Stimulated activated CD4-positive, alpha-beta T cell treated with anti-CD3 and anti-CD28 coated beads, Interleukin-12 subunit alpha, Interleukin-12 subunit beta, amount 100 ng/mL, for 48 hours (primary cell): Measurements from ENCODE around the gene CARD9.
"Not testable (repeated sequence)": the region's sequence is repeated elsewhere in the genome, so short reads cannot be mapped to it uniquely, and the experiment has no call there.

Source experiments
- DNase-seq, 3 donors: peaks; one replicate each; pipeline ENCODE4 v3.0.0-alpha.2; 2020; ENCODE audit warnings: low read depth in 2 of 3, low spot score in 1 of 3

CARD9 gene

DNA sequence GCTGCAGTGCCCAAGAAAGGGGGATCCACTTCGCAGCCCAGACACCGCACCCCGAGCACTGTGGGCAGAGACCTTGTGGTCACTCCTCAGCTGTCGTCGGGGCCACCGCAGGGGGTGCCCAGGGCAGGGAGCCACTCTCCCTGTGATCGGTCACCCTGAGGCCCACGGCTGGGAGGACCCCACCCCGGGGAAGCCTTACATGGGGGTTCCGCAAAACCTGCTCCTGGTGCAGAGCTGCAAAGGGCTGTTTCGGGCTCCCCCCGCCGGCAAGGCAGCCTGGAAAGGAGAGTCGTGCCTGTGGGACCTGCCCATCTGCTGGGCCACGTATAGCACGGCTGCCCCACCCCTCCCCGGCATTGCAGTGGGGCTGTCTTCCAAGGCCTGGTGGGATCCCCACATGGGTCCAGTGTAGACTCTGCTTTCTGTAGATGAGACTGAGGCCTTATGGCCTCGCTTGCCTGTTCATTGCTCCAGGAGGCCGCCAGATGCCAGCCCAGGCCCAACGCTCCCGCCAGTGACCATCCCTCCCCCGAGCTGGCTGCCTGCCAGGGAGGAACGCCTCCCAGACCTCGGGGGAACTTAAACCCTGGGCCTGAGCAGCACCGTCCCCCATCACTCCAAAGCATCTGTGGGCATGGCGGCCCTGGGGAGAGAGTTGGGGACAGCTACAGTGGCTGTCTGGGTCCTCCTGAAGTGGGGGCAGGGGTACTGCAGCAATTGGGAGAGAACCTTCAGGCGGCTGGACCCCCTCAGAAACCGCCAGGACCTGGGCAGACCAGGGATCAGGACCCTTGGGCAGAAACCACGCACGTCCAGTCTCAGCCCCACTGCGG is 8.3 kb downstream of the CARD9 start:
- DNase-seq = no peak

DNA sequence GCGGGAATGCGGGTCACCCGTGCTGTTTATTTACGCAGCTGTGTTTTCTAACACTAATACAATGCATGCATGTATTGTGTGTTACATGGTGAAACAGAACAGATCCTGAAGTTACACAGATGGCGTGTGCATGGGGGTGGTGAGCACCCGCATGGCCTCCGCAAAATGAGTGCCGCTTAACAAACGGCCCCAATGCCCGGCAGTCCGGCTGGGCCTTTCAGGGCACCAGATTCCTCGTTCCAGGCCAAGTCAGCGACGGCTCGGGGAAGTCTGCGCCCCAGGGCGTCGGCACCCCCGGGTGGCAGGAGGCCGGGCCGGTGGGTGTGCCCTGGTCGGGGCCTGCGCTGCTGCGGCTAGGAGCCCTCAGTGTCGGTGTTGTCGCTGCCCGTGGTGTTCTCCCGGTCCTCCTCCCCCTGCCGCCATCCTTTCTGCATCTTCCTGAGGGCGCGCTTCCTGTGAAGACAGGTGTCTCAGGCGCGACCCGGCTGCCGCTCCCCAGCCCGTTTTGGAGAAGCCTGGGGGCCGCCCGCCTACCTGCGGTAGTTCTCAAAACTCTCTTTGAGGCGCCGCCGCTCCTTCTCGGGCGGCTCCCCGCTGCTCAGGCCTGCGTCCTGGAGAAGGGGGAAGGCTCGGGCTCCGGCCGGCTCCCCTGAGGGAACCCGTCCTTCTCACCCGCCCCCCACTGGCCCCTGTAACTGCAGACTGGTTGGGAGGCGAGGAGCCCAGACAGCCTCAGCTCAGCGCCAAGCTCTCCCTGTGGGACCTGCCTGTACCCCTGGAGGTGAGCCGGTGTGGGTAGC is 9.3 kb downstream of the CARD9 start:
- no peak for DNase-seq

DNA sequence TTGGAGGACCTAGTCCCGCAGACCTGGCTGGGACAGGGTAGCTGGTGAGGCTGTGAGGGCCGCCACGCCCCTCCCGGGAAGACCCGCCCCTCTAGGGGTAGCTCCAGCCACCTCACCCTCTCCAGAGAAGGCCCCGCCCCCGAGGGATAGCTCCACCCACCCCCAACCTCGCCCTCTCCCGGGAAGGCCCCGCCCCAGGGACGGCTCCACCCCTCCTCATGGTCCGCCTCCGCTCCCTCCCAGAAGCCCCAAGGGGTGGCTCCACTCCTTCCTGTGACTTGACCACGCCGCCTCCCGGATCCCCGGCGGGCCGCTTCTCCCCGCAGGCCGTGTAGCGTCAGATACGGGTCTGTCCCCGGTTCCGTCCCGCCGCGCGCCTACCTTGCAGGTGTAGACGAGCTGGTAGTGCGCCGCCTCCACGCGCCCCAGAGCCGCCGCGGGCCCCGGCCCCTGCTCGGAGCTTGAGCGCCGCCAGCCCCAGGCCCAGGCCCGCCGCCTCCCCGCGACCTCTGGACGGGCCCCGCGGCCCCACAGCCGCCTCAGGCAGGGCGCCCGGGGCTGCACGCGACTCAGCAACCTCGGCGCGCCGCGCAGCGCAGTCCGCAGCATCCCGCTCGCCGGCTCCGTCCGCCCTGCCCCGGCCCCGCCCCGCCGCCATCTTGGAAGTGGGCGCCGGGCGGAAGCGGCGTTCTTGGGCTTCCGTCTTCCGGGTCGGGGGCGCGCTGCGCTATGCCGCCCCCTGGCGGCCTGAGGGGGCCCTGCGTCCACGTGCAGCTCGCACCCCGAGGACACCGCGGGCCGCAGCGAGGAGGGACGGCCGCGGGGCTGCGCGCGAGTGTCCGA is 10.1 kb downstream of the CARD9 start, which contains the start of gene DNLZ:
Gene DNLZ (minus strand): TSS at position 639 of the 843 bp plus-strand sequence. CDS start 30 bp downstream, at position 609.
- peak; percentile 94 to 98 (median 97) for DNase-seq

DNA sequence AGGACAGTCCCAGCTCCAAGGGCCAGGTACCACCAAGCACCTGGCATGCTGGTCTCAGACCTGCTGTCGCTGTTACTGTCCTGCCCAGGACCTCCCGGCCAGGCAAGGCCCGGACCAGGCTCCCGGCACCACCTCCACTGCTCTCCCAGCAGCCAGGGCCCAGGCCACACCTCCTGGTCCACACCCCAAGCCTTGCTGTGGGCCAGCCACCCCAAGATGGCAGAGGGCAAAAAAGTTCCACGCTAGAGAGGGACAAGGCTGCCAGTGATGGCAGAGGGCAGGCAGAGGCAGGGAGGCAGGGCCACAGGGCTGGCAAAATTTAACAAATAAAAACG is 11.1 kb downstream of the CARD9 start:
- no peak for DNase-seq

GRCh38 chr9:136361754-136362449 is 11.6 kb downstream of the CARD9 start:
- DNase-seq = no peak

DNA sequence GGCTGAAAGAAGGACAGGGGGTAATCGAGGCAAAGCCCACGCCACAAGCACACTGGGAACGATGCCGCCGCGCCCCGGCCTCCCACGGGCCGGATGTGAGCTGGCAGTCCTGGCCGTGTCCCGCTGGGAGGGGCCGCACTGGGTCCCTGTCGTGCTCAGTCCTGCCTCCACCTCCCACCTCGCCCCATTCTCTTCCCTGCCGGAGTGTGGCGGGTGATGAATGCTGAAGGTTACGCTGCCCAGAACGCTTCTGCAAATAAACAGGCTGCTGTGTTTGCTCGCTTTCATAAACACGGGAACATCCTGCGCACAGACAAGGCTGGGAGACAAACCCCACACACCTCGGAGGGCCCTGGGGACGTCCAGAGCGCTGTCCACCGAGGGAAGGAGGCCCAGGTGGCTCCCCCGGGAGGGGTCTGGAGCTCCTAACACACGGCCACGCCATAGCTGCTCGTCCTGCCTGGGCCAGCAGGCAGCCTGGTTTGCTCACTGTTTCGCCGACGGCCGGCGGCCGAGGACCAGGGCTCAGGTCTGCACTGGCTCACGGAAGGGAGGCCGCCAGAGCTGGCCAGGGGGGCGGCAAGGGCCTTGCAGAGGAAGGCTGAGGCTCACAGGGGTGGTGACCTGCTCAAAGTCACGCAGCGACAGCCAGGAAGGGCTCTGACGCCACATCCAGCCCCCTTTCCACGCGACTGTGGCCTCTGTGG is 12.3 kb downstream of the CARD9 start:
- DNase-seq = no peak

- DNase-seq = no peak
Measured at GRCh38 chr9:136359774-136360718, 13.4 kb downstream of the CARD9 start.

GRCh38 chr9:136358888-136359287 is 14.6 kb downstream of the CARD9 start:
- DNase-seq = no peak

- no peak for DNase-seq
Measured at GRCh38 chr9:136358016-136358415, 15.5 kb downstream of the CARD9 start.

DNA sequence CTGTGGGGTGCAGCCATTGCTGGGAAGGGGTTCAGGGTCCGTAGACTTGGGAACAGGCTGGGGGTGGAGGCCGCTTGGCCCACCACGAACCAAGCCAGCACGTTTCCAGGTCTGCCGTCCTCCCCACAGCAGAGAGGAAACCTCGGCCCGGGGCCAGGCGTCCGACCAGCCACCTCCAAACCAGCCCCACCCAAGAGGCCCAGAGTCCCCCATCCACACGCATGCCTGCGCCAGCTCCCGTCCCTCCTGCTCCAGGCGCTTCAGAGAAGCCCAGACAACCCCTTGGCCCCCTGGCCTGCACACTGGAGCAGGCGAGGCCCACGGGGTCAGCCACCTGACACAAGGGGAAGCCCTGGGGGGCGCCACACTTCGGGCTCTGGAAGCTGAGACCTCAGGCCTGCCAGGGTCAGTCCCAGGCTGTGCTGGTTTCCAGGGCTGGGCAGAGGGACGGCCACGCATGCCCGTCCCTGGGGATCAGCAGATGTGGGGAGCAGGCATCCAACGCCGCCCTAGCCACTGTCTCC is 16.2 kb downstream of the CARD9 start:
- DNase-seq = no peak

DNA sequence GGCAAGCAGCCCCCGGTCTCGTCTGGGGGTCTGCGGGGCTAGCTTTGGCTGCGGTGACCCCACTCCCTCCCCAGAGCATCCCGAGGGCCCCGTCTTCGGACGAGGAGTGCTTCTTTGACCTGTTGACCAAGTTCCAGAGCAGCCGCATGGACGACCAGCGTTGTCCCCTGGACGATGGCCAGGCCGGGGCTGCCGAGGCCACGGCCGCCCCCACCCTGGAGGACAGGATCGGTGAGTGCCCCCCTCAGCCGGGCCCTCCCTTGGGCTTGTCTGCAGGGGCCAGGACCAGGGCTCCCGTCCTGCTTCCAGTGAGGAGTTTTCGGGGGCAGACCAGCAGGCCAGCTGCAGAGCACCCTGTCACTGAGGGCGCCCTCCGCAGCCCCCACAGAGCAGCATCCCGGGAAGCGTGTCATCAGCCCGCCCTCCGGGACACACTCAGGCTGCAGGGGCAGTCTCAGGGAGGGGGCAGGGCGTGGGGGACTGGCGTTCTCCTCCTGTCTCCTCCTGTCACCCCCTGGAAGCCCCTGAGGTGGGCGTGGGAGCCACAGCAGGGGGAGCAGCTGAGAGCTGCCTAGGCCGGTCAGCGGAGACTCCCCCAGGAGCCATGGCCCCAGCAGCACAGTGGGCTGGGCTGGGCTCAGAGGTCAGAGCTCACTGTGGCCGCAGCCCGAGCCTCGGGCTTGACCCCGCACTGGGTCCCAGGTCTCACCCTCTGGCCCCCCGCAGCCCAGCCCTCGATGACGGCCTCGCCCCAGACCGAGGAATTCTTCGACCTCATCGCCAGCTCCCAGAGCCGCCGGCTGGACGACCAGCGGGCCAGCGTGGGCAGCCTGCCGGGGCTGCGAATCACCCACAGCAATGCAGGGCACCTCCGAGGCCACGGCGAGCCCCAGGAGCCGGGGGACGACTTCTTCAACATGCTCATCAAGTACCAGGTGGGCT is 17.6 kb downstream of the CARD9 start:
- no peak for DNase-seq

GRCh38 chr9:136354592-136355085 is 18.8 kb downstream of the CARD9 start:
- no peak for DNase-seq

- DNase-seq = no peak
Measured at GRCh38 chr9:136353757-136354488, 19.5 kb downstream of the CARD9 start.

- DNase-seq = no peak
Measured at GRCh38 chr9:136353088-136353487, 20.4 kb downstream of the CARD9 start.

GRCh38 chr9:136352682-136353081 is 20.8 kb downstream of the CARD9 start:
- no peak for DNase-seq

- not testable (repeated sequence) for DNase-seq
Measured at GRCh38 chr9:136351868-136352267, 21.6 kb downstream of the CARD9 start.

GRCh38 chr9:136351252-136351800 is 22.1 kb downstream of the CARD9 start:
- no peak for DNase-seq
